H9 (cell line): ENCODE measurements around the gene OR5D16. TPM values are rescaled to one million over a fixed set of nuclear protein-coding genes. Genes with fewer than 3 reads are reported as not detected.

Experiments used
- DNase-seq: peaks from one replicate; pipeline ENCODE4 v3.0.0-alpha.2; 2017
- H2AFZ ChIP-seq: one replicate; pipeline ENCODE4 v1.6.1; 2013; ENCODE audit warnings: mild to moderate bottlenecking, low read length, control low read depth, moderate library complexity
- H2AK5ac ChIP-seq: 2 replicates; pipeline ENCODE4 v1.6.1; 2013; ENCODE audit warnings: low read length, control low read depth, mixed read lengths; ENCODE audit not compliant: insufficient read length
- H2BK120ac ChIP-seq: one replicate; pipeline ENCODE4 v1.6.1; 2013; ENCODE audit warnings: low read depth, mild to moderate bottlenecking, low read length, control low read depth, inconsistent platforms; ENCODE audit not compliant: poor library complexity, severe bottlenecking
- H2BK12ac ChIP-seq: 2 replicates; pipeline ENCODE4 v1.6.1; 2013; ENCODE audit warnings: low read length, control low read depth, mixed read lengths, low read depth; ENCODE audit not compliant: insufficient read length
- H2BK15ac ChIP-seq: 2 replicates; pipeline ENCODE4 v1.6.1; 2013; ENCODE audit warnings: low read depth, low read length, control low read depth
- H2BK20ac ChIP-seq: one replicate; pipeline ENCODE4 v1.6.1; 2013; ENCODE audit warnings: low read depth, mild to moderate bottlenecking, low read length, control low read depth, inconsistent platforms; ENCODE audit not compliant: poor library complexity, severe bottlenecking
- H2BK5ac ChIP-seq: 2 replicates; pipeline ENCODE4 v1.6.1; 2013; ENCODE audit warnings: low read length, control low read depth, mixed read lengths; ENCODE audit not compliant: insufficient read length
- H3K14ac ChIP-seq: 2 replicates; pipeline ENCODE4 v1.6.1; 2013; ENCODE audit warnings: low read length, control low read depth; ENCODE audit not compliant: insufficient read depth
- H3K18ac ChIP-seq: 2 replicates; pipeline ENCODE4 v1.6.1; 2013; ENCODE audit warnings: low read depth, mild to moderate bottlenecking, mixed read lengths, low read length, control low read depth; ENCODE audit not compliant: insufficient read length
- H3K23ac ChIP-seq: 2 replicates; pipeline ENCODE4 v1.6.1; 2013; ENCODE audit warnings: low read length, control low read depth, mixed read lengths, low read depth; ENCODE audit not compliant: insufficient read length
- H3K23me2 ChIP-seq: 2 replicates; pipeline ENCODE4 v1.6.1; 2013; ENCODE audit warnings: low read depth, mild to moderate bottlenecking, mixed read lengths, low read length, control low read depth; ENCODE audit not compliant: insufficient read length, poor library complexity, severe bottlenecking
- H3K27ac ChIP-seq: 2 replicates; pipeline ENCODE4 v1.5.1; 2013; ENCODE audit warnings: low read length, control low read depth, mixed read lengths, low read depth; ENCODE audit not compliant: insufficient read length
- H3K27me3 ChIP-seq: 2 replicates; pipeline ENCODE4 v1.6.1; 2013; ENCODE audit warnings: low read length, control low read depth, inconsistent platforms; ENCODE audit not compliant: insufficient read depth
- H3K4ac ChIP-seq: 2 replicates; pipeline ENCODE4 v1.6.1; 2013; ENCODE audit warnings: low read depth, mild to moderate bottlenecking, control low read depth, inconsistent platforms, low read length, moderate library complexity
- H3K4me1 ChIP-seq: 2 replicates; pipeline ENCODE4 v1.6.1; 2013; ENCODE audit warnings: low read length, control low read depth, inconsistent platforms; ENCODE audit not compliant: insufficient read depth
- H3K4me2 ChIP-seq: 2 replicates; pipeline ENCODE4 v1.6.1; 2013; ENCODE audit warnings: low read length, control low read depth, mixed read lengths; ENCODE audit not compliant: insufficient read length, insufficient read depth
- H3K56ac ChIP-seq: 2 replicates; pipeline ENCODE4 v1.6.1; 2013; ENCODE audit warnings: low read depth, mild to moderate bottlenecking, mixed read lengths, low read length, control low read depth; ENCODE audit not compliant: insufficient read length
- H3K79me1 ChIP-seq: 2 replicates; pipeline ENCODE4 v1.6.1; 2013; ENCODE audit warnings: low read depth, mild to moderate bottlenecking, moderate library complexity, low read length, control low read depth, inconsistent platforms; ENCODE audit not compliant: insufficient read depth, poor library complexity, severe bottlenecking
- H3K79me2 ChIP-seq: 2 replicates; pipeline ENCODE4 v1.6.1; 2013; ENCODE audit warnings: low read length, control low read depth, inconsistent platforms; ENCODE audit not compliant: insufficient read depth
- H3K9ac ChIP-seq: 2 replicates; pipeline ENCODE4 v1.6.1; 2013; ENCODE audit warnings: low read length, control low read depth, mixed read lengths; ENCODE audit not compliant: insufficient read length; ENCODE audit errors: extremely low read depth
- H3K9me3 ChIP-seq: one replicate; pipeline ENCODE4 v1.6.1; 2013; ENCODE audit warnings: low read depth, low read length, inconsistent platforms; ENCODE audit not compliant: control insufficient read depth
- H3T11ph ChIP-seq: one replicate; pipeline ENCODE4 v1.6.1; 2013; ENCODE audit warnings: mild to moderate bottlenecking, low read length, control low read depth, inconsistent platforms
- H4K20me1 ChIP-seq: one replicate; pipeline ENCODE4 v1.6.1; 2013; ENCODE audit not compliant: control insufficient read depth, insufficient read length, insufficient read depth
- H4K5ac ChIP-seq: 2 replicates; pipeline ENCODE4 v1.6.1; 2013; ENCODE audit warnings: low read depth, mild to moderate bottlenecking, mixed read lengths, low read length, control low read depth; ENCODE audit not compliant: insufficient read length
- H4K8ac ChIP-seq: replicated peaks from 2 replicates; pipeline ENCODE4 v1.6.1; 2013; ENCODE audit warnings: low read length, control low read depth, mixed read lengths, low read depth; ENCODE audit not compliant: insufficient read length
- H4K91ac ChIP-seq: 2 replicates; pipeline ENCODE4 v1.6.1; 2013; ENCODE audit warnings: low read depth, mild to moderate bottlenecking, moderate library complexity, mixed read lengths, low read length, control low read depth; ENCODE audit not compliant: insufficient read length
- H3K27ac Mint-ChIP-seq, 3 experiments: 2 replicates in 2 of 3; 3 replicates in 1 of 3; pipeline ENCODE4 v1.8.0; 2020 to 2021; ENCODE audit warnings: mixed read lengths in 3 of 3, mild to moderate bottlenecking in 1 of 3, moderate library complexity in 1 of 3
- H3K27me3 Mint-ChIP-seq: 2 replicates; pipeline ENCODE4 v1.8.0; 2021; ENCODE audit warnings: low read depth, mild to moderate bottlenecking, moderate library complexity, mixed read lengths
- H3K36me3 Mint-ChIP-seq, 3 experiments: 2 replicates in 2 of 3; 3 replicates in 1 of 3; pipeline ENCODE4 v1.8.0; 2020 to 2021; ENCODE audit warnings: low read depth in 3 of 3, mixed read lengths in 3 of 3; ENCODE audit not compliant: insufficient read depth in 1 of 3
- H3K4me1 Mint-ChIP-seq, 2 experiments: 2 replicates each; pipeline ENCODE4 v1.8.0; 2020; ENCODE audit warnings: mixed read lengths in 2 of 2
- H3K4me3 Mint-ChIP-seq, 2 experiments: 2 replicates in 1 of 2; 3 replicates in 1 of 2; pipeline ENCODE4 v1.8.0; 2020 to 2021; ENCODE audit warnings: mild to moderate bottlenecking in 2 of 2, mixed read lengths in 2 of 2, moderate library complexity in 1 of 2
- H3K9me3 Mint-ChIP-seq, 2 experiments: 2 replicates in 1 of 2; 3 replicates in 1 of 2; pipeline ENCODE4 v1.8.0; 2020; ENCODE audit warnings: mild to moderate bottlenecking in 2 of 2, mixed read lengths in 2 of 2, moderate library complexity in 1 of 2
- CTCF ChIP-seq: fragments of 200-600 bp; sonication (generic); conservative IDR thresholded peaks from 3 replicates; pipeline ENCODE4 v1.8.0; 2021; ENCODE audit warnings: antibody characterized with exemption, mild to moderate bottlenecking
- total RNA-seq: library from RNA; stranded (reverse); gene quantifications from 2 replicates; pipeline ENCODE4 v1.2.1, GENCODE V29; 2021

OR5D16 gene
- total RNA-seq, 1 experiment from 2014 or later = not detected

DNA sequence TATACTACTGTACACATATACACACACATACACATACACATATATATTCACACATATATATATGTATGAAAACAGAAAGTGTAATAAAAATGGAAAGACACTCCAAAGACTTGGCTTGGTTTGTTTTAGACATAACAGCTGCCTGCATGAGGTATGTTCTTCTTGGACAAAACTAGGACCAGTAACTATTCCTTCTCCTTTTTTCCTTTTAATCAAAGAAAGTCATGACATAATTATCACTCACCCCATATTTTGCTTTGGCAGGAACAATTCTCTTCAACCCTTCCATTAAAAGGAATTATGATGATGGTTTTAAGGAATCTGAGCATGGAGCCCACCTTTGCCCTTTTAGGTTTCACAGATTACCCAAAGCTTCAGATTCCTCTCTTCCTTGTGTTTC, 43.3 kb upstream of the OR5D16 start, which contains the start of gene OR5D14:
TSS of gene OR5D14 (plus strand) at position 301 of the 400 bp plus-strand sequence. CDS start at position 301, 0 bp downstream.
- no peaks in the 10 kb centered on the region for H3K4me1 ChIP-seq
- H3T11ph ChIP-seq = no peak within 1 kb of the TSS
- Mint-ChIP-seq H3K27me3 (peaks cover 1% of the 10 kb centered on the region; the same call in 1 of the 2 replicates), H3K9me3 (peaks cover 74 to 81% of the 10 kb centered on the region in 2 experiments), H3K27ac (no peak within 1 kb of the TSS), H3K36me3 (peaks cover 0 to 21% (median 4%) of the 10 kb centered on the region in 3 experiments; a peak in 4 of 7 replicates), H3K4me3 (no peak within 1 kb of the TSS), H3K4me1 (no peaks in the 10 kb centered on the region)
- H3K9ac ChIP-seq = no peak within 1 kb of the TSS
- H2BK12ac ChIP-seq = no peak within 1 kb of the TSS
- no peaks in the 10 kb centered on the region for H3K27me3 ChIP-seq
- no peaks in the 10 kb centered on the region for H3K23me2 ChIP-seq
- no peak within 1 kb of the TSS for H4K91ac ChIP-seq
- H3K27ac ChIP-seq = no peak within 1 kb of the TSS
- H3K23ac ChIP-seq = no peak within 1 kb of the TSS
- H2BK120ac ChIP-seq = no peak within 1 kb of the TSS
- H3K4ac ChIP-seq = no peak within 1 kb of the TSS
- no peak within 1 kb of the TSS for H2AFZ ChIP-seq
- no peak within 1 kb of the TSS for H4K5ac ChIP-seq
- no peak within 1 kb of the TSS for H3K56ac ChIP-seq
- H3K79me2 ChIP-seq = no peaks in the 10 kb centered on the region
- no peak within 1 kb of the TSS for H3K14ac ChIP-seq
- H2BK5ac ChIP-seq = no peak within 1 kb of the TSS
- H3K4me2 ChIP-seq = no peak within 1 kb of the TSS
- H2BK15ac ChIP-seq = no peak within 1 kb of the TSS
- no peak within 1 kb of the TSS for H3K18ac ChIP-seq
- DNase-seq = no peak
- no peak within 1 kb of the TSS for H2AK5ac ChIP-seq
- no peak within 1 kb of the TSS for H2BK20ac ChIP-seq
- TF ChIP-seq CTCF = no peak
- peaks cover 73% of the 10 kb centered on the region for H3K9me3 ChIP-seq
- no peaks in the 10 kb centered on the region for H3K79me1 ChIP-seq
- no peaks in the 10 kb centered on the region for H4K20me1 ChIP-seq
- H4K8ac ChIP-seq = no peak within 1 kb of the TSS
